ENCODE data around the gene PATE4. TPM values are rescaled to one million over a fixed set of nuclear protein-coding genes. Genes with fewer than 3 reads are reported as not detected.
"Not testable (repeated sequence)": the region's sequence is repeated elsewhere in the genome, so short reads cannot be mapped to it uniquely, and the experiment has no call there.

The PATE4 gene
- total RNA-seq, 4 donors from 2014 or later: not detected

DNA sequence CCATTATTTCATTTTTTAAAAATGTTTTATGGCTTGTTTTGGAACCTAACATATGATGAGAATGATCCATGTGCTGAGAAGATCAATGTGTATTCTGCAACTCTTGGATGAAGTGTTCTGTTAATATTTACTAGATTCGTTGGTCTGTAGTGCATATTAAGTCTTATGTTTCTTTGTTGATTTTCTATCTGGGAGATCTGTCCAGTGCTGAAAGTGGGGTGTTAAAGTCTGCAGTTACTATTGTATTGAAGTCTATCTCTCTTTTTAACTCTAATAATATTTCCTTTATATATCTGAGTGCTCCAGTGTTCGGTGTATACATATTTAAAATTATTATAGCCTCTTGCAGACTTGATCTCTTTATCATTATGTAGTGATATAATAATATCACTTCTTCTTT, 33.3 kb upstream of the PATE4 start:
- Histone ChIP-seq H3K4me3 (no peak overlapping the region), H3K27ac (no peak overlapping the region), H3K27me3 (no peaks in the 10 kb centered on the region), H3K36me3 (no peaks in the 10 kb centered on the region), H3K4me1 (no peaks in the 10 kb centered on the region), H3K9me3 (peaks cover 0 to 16% (median 0%) of the 10 kb centered on the region in 3 donors)
- no peak for DNase-seq
- intact Hi-C loops (cut with DNase I): no loop called here
- 64 to 70% methylated on average over 2 of the region's 2 CpGs for WGBS, 2 donors
- no peak for TF ChIP-seq POLR2A (IDR thresholded peaks at IDR 0.05)
- TF ChIP-seq, protein P1, sequence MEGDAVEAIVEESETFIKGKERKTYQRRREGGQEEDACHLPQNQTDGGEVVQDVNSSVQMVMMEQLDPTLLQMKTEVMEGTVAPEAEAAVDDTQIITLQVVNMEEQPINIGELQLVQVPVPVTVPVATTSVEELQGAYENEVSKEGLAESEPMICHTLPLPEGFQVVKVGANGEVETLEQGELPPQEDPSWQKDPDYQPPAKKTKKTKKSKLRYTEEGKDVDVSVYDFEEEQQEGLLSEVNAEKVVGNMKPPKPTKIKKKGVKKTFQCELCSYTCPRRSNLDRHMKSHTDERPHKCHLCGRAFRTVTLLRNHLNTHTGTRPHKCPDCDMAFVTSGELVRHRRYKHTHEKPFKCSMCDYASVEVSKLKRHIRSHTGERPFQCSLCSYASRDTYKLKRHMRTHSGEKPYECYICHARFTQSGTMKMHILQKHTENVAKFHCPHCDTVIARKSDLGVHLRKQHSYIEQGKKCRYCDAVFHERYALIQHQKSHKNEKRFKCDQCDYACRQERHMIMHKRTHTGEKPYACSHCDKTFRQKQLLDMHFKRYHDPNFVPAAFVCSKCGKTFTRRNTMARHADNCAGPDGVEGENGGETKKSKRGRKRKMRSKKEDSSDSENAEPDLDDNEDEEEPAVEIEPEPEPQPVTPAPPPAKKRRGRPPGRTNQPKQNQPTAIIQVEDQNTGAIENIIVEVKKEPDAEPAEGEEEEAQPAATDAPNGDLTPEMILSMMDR (IDR thresholded peaks at IDR 0.05): no peak

GRCh38 chr11:125802387-125802786, 30.7 kb upstream of the PATE4 start:
- 38 to 65% methylated on average over 1 of the region's 1 CpG for WGBS, 2 donors
- intact Hi-C loops (cut with DNase I): no loop called here
- Histone ChIP-seq H3K9me3 (peaks cover 0 to 16% (median 0%) of the 10 kb centered on the region in 3 donors), H3K4me1 (no peaks in the 10 kb centered on the region), H3K27ac (no peak overlapping the region), H3K4me3 (no peak overlapping the region), H3K27me3 (no peaks in the 10 kb centered on the region), H3K36me3 (no peaks in the 10 kb centered on the region)
- no peak for TF ChIP-seq POLR2A (IDR thresholded peaks at IDR 0.05)
- TF ChIP-seq, protein P1 (IDR thresholded peaks at IDR 0.05): no peak
- no peak for DNase-seq

DNA sequence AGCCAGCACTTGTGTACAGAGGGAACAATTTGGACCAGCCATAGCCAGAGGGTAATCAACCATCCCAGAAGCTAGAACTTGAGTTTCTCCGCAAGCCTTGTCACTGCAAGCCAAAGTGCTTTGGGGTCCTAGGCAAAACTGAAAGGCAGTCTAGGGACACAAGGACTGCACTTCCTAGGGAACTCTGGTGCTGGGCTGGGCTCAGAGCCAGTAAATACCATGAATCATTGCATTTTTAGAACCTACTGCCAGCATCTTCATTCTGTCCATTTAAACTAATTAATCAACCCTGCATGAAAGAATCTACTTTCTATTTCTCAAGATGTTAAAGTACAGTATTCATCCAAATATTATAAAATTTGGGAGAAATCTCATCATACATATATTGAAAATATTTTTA, 25.2 kb upstream of the PATE4 start:
- peaks cover 0 to 8% (median 0%) of the 10 kb centered on the region in 3 donors for H3K9me3 ChIP-seq
- H3K4me3 ChIP-seq: no peak overlapping the region
- no peak for TF ChIP-seq POLR2A (IDR thresholded peaks at IDR 0.05)
- no peak for DNase-seq
- intact Hi-C loops (cut with DNase I): no loop called here
- H3K27me3 ChIP-seq: no peaks in the 10 kb centered on the region
- no peaks in the 10 kb centered on the region for H3K36me3 ChIP-seq
- H3K4me1 ChIP-seq: no peaks in the 10 kb centered on the region
- no peak overlapping the region for H3K27ac ChIP-seq
- 88 to 93% methylated on average over 1 of the region's 1 CpG for WGBS, 2 donors

DNA sequence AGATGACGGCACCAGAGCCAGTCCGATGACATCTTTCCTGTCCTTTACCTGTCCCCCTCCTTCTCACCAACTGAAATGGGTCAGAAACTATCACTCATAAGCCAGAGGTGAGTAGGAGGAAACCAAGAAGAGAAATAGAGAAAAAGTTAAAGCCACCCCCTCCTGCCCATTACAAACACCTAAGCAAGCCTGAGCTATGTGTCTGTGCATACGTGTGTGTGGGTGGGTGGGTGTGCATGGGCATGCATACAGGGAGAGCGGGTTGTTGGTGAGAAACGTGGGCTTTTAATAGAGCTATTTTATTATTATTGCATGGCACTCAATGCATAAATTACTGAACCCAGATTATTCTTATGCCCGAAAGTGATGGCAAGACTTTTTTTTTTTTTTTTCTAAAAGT, 2.6 kb downstream of the PATE4 start:
- Histone ChIP-seq H3K9me3 (peaks cover 0 to 4% (median 0%) of the 10 kb centered on the region in 3 donors), H3K4me1 (no peaks in the 10 kb centered on the region), H3K36me3 (no peaks in the 10 kb centered on the region), H3K27me3 (no peaks in the 10 kb centered on the region), H3K27ac (no peak overlapping the region), H3K4me3 (no peak overlapping the region)
- TF ChIP-seq POLR2A (IDR thresholded peaks at IDR 0.05): no peak
- TF ChIP-seq, protein P1 (IDR thresholded peaks at IDR 0.05): no peak
- no peak for DNase-seq
- WGBS, 2 donors: 63 to 65% methylated on average over 6 of the region's 6 CpGs
- intact Hi-C loops (cut with DNase I): no loop called here

GRCh38 chr11:125842321-125842948, 9.3 kb downstream of the PATE4 start:
- Histone ChIP-seq H3K36me3 (no peaks in the 10 kb centered on the region), H3K9me3 (peaks cover 0 to 27% (median 0%) of the 10 kb centered on the region in 3 donors), H3K4me1 (no peaks in the 10 kb centered on the region), H3K27me3 (no peaks in the 10 kb centered on the region), H3K27ac (no peak overlapping the region), H3K4me3 (no peak overlapping the region)
- intact Hi-C loops (cut with DNase I): no loop called here
- TF ChIP-seq POLR2A (IDR thresholded peaks at IDR 0.05): no peak
- TF ChIP-seq, protein P1 (IDR thresholded peaks at IDR 0.05): no peak
- WGBS, 2 donors: 65 to 78% methylated on average over 3 of the region's 3 CpGs
- no peak for DNase-seq

- intact Hi-C loops (cut with DNase I): no loop called here
- TF ChIP-seq POLR2A (IDR thresholded peaks at IDR 0.05): no peak
- TF ChIP-seq, protein P1 (IDR thresholded peaks at IDR 0.05): no peak
Observed at GRCh38 chr11:125846188-125846587, 13.1 kb downstream of the PATE4 start.

GRCh38 chr11:125857670-125858069, 24.6 kb downstream of the PATE4 start:
- H3K4me1 ChIP-seq; H3K27me3 ChIP-seq; H3K36me3 ChIP-seq; DNase-seq; H3K9me3 ChIP-seq; intact Hi-C loops (cut with DNase I); H3K27ac ChIP-seq; H3K4me3 ChIP-seq: not testable (repeated sequence)
- WGBS, 2 donors: 41 to 92% methylated on average over 3 to 6 of the region's 9 CpGs

More at GRCh38 chr11:125846188-125846587, 13.1 kb downstream of the PATE4 start:
- Histone ChIP-seq H3K4me3 (no peak overlapping the region), H3K36me3 (no peaks in the 10 kb centered on the region), H3K9me3 (peaks cover 0 to 27% (median 0%) of the 10 kb centered on the region in 3 donors), H3K27ac (no peak overlapping the region), H3K27me3 (no peaks in the 10 kb centered on the region), H3K4me1 (no peaks in the 10 kb centered on the region)
- no peak for DNase-seq

- H3K36me3 ChIP-seq; H3K9me3 ChIP-seq; H3K27me3 ChIP-seq; H3K4me3 ChIP-seq; H3K4me1 ChIP-seq; intact Hi-C loops (cut with DNase I); DNase-seq; H3K27ac ChIP-seq: not testable (repeated sequence)
- WGBS, 2 donors: no CpG with 5 or more reads among the region's 33 CpGs
Observed at GRCh38 chr11:125862786-125863185, 29.7 kb downstream of the PATE4 start.

Measured in esophagus squamous epithelium (tissue), 5 donors.